GM19351 (cell line): ENCODE measurements around the gene APOL2.
"Not testable (repeated sequence)": the region's sequence is repeated elsewhere in the genome, so short reads cannot be mapped to it uniquely, and the experiment has no call there.

Experiments
- ATAC-seq: cut with Tn5 transposase; IDR thresholded peaks from one replicate; pipeline ENCODE4 v1.9.1; 2021; ENCODE audit warnings: mild to moderate bottlenecking, moderate library complexity; ENCODE audit not compliant: unreplicated experiment

APOL2 gene

GRCh38 chr22:36224245-36224644, 15.1 kb downstream of the APOL2 start:
- no peak for ATAC-seq

DNA sequence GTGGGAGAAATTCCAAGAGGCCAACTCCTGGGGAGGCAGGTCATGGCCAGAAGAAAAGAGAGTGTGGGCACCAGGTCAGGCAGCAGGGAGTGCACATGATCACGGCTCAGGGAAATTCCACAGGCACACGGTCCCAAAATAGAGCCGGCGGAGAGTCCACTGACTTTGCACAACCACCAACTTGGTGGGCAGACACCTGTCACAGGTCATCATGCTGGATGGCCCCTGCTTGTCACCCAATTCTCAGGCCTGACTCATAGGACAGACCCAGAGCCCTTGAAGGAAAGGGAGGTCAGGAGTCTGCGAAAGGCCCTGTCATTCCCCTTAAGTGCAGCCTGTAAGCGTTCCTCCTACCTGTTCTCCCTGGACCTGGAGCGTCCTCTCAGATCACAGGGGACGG, 15.8 kb downstream of the APOL2 start:
- no peak for ATAC-seq

- no peak for ATAC-seq
These were observed 16.4 kb downstream of the APOL2 start for GRCh38 chr22:36222887-36223450.

GRCh38 chr22:36221799-36222751, 17.3 kb downstream of the APOL2 start:
- no peak for ATAC-seq

DNA sequence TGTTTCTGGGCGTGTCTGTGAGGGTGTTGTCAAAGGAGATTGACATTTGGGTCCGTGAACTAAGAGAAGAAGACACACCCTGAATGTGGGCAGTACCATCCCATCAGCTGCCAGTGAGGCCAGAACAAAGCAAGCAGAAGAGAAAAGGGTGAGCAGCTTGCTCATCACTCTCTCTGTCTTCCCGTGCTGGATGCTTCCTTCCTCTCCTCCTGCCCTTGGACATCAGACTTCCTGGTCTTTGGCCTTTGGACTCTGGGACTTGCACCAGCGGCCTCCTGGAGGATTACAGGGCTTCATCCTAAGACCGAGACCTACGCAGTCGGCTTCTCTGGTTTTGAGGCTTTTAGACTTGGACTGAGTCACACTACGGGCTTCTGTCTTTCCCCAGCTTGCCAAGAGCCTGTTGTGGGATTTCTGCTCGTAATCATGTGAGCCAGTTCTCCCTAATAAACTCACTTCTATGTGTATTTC, 18.8 kb downstream of the APOL2 start:
- no peak for ATAC-seq

DNA sequence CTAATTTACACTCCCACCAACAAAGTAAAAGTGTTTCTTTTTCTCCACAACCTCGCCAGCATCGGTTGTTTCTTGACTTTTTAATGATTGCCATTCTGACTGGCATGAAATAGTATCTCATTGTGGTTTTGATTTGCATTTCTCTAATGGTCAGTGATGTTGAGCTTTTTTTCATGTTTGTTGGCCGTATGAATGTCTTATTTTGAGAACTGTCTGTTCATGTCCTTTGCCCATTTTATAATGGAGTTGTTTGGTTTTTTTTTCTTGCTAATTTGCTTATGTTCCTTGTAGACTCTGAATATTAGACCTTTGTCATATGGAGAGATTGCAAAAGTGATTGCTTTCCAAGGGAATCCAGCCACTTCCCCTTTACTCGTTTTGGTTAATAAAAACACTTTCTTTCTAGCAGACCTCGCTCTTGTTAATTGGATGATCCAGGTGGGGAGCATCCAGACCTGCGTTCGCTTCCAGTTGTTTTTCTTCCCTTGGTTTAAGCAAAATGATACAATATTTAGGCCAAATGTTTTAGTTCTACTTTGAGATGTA, 20.6 kb downstream of the APOL2 start:
- no peak for ATAC-seq

- no peak for ATAC-seq
These were observed 23.3 kb downstream of the APOL2 start for GRCh38 chr22:36215981-36216380.

DNA sequence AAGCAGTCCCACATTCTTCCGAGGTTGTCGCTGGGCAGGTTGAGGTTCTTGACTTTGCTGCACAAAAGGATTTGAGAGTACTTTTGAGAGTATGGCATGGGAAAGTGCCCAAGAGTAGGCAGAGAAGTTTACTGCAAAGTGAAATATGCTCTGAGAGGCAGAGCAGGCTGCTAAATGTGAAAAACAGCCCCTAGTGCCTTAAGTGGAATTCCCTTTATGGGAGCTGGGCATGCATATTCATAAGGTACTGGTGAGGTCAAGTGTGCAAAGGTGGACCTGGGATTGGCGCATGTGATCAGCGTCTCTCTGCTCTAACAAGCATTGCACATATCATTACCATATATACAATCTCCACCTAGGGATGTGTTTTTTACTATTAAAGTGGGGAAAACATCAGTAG, 25.7 kb downstream of the APOL2 start:
- ATAC-seq: no peak

DNA sequence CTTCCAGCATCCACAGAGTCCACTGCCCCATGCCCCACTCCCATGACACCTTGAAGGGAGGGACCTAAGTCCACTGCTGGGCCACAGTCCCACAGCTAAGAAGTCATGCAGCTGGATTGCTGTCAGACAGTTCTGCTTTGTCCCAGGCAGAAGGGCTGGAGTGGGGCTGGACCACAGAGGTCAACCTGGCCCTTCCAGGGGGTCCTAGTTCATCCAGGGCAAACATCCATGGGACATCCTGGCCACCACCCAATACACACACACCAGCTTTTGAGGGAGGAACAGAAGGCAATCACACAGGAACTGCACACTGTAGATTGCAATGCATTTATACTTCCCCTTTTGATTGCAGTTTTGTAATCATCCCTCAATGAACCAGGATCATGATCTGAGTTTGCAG, 26.4 kb downstream of the APOL2 start:
- no peak for ATAC-seq

DNA sequence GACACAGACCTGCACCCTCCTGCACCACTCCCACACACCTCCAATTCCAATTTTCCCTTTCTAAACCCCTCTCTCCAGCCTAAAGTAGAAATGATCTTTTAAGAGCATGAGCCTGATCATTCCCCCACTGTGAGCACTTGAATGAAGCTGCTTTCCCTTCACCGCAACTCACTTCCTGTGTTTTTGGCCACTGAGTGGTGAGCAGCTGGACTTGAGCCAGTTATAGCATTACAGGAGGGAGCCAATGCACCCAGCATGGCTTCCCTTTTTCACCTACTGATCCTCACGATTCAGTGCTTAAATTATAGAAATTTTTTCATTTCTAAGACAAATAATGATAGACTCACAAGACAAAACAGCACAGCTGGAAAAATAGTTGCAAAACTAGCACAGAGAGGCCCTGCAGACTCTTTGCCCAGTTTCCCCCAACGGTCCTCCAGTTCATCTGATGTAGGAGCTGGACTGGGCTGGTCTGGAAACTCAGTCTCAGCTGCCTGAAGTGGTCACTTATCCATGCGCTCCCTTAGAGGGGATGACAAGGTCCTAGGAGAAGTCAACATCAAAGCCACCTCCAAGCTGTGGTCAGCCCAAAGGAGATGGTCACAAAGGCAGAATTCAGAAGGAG, 28.0 kb downstream of the APOL2 start:
- no peak for ATAC-seq

DNA sequence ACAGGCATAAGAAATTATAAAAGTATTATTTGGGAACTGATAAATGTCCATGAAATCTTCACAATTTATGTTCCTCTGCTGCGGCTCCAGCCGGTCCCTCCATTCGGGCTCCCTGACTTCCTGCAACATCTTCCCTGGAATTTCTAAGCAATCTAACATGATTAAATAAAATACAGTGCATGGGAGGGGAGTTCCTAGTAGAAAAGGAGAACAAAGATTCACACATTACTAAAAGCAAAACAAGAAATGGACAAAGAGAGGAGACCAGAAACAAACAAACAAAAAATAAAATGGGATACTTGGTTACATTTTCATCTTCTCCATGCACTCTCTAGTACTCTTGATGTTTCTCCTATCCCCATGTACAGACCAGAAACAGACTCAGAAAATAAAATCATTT, 29.1 kb downstream of the APOL2 start:
- ATAC-seq: no peak

GRCh38 chr22:36209488-36209908, 29.8 kb downstream of the APOL2 start:
- ATAC-seq: not testable (repeated sequence)

DNA sequence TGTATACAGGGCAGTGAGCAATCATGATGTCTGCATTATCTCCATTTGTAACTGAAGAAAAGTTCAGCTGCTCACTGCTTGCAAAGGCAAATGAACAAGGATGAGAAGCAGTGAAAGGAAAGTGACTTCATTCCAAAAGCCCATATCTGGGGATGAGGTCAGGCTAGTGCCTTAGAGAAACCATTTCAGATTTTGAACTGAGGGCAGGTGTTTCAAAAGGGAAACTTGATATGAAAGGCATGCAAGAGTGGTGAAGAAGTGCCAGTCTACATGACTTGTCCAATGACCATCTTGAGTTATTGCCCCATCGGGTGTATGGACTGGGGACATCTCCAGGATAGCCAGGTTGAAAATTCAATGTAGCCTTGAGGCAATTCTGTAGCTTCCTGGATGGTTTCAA, 30.4 kb downstream of the APOL2 start:
- ATAC-seq: no peak

DNA sequence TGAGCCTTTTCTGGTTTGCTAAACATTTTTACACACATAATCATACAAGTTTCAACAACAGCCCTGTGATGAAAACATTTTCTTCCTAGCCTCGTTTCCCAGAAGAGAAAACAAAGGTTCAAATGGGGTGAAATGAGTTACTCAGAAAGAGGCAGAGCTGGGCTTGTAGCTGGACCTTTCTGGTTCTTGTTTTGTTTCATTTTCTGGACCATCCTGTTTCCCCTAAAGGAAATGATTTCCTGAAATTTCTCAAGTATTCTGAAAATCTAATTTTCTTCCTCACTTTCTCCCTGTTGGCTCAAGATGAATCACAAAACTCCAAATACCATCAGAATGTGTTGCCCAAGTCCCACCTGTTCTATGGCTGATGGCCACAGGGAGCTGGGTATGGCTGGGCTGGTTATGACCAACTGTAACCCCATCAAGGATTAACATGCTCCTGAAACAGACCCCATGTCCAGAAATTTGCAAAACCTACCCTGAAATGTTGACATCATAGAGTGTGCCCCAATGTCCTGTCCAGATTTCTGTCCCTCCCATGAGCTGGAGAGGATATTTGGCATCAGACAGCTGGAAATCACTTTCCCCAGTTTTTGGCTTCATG, 31.1 kb downstream of the APOL2 start:
- no peak for ATAC-seq

- no peak for ATAC-seq
These were observed 33.1 kb downstream of the APOL2 start for GRCh38 chr22:36206255-36206654.

DNA sequence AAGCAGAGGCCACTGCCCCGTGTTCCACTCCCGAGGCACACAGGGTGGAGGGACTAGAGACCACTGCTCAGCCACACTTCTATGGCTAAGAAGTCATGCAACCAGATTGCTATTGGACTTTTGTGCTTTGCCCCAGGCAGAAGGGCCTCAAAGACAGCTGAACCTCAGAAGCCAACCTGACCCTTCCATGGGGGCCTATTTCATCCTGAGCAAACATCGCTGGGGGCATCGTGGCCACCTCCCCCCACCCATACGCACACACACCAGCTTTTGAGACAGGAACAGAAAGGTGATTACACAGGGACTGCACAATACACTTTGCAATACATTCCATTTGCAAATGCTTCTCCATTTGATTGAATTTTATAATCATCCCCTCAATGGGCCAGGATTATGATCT, 33.8 kb downstream of the APOL2 start:
- ATAC-seq: not testable (repeated sequence)

GRCh38 chr22:36204632-36205015, 34.7 kb downstream of the APOL2 start:
- no peak for ATAC-seq

GRCh38 chr22:36204001-36204631, 35.2 kb downstream of the APOL2 start:
- no peak for ATAC-seq

- not testable (repeated sequence) for ATAC-seq
These were observed 35.9 kb downstream of the APOL2 start for GRCh38 chr22:36203441-36203840.

- not testable (repeated sequence) for ATAC-seq
These were observed 36.4 kb downstream of the APOL2 start for GRCh38 chr22:36202906-36203305.
